ENCODE results near the gene WDR1.

Gene WDR1

DNA sequence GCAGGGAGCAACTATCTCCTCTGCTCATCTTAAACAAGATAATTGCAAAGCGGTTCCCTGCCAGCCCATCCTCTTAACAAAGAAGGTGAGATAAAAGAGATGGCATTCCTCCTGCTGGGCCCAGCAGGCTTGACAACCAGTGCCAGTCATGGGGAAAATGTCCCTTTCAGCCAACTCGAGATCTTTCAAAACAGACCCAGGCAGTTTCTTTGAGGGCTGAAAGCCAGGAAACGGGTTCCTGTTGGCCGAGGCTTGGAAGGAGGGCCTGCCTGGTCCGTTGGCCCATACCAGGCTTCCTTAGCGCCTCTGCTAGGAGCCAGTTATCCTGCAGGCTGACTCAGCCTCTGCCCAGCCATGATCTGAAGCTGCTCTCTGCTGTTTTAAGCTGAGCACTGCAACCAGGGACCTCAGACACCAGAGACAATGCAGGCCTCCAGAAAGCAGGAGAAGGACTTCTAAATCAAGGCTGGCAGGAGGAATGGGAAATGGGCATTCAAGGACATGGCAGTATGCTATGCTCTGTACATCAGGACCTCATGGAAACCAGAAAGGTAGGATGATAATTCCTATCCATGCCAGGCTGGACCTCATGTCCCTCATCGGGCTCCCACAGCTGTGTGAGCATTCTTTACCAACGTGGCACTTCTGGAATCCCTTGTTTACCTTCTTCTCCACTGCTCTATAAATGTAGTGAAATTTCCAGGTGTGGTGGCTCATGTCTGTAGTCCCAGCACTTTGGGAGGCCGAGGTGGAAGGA is 52.9 kb downstream of the WDR1 start:
- Histone ChIP-seq H3K27me3 (replicated peaks; ENCODE audit: control insufficient read depth, insufficient read depth, low read length) (no peaks in the 10 kb centered on the region), H3K4me3 (replicated peaks; ENCODE audit: low read depth, low read length) (no peak overlapping the region), H3K36me3 (ENCODE audit: control insufficient read depth, insufficient read depth, low read length) (peaks cover 5% of the 10 kb centered on the region; the same call in 1 of the 2 replicates)
- DNase-seq (ENCODE audit: extremely low read depth, insufficient read length), result no peak
- TF ChIP-seq, protein P1, sequence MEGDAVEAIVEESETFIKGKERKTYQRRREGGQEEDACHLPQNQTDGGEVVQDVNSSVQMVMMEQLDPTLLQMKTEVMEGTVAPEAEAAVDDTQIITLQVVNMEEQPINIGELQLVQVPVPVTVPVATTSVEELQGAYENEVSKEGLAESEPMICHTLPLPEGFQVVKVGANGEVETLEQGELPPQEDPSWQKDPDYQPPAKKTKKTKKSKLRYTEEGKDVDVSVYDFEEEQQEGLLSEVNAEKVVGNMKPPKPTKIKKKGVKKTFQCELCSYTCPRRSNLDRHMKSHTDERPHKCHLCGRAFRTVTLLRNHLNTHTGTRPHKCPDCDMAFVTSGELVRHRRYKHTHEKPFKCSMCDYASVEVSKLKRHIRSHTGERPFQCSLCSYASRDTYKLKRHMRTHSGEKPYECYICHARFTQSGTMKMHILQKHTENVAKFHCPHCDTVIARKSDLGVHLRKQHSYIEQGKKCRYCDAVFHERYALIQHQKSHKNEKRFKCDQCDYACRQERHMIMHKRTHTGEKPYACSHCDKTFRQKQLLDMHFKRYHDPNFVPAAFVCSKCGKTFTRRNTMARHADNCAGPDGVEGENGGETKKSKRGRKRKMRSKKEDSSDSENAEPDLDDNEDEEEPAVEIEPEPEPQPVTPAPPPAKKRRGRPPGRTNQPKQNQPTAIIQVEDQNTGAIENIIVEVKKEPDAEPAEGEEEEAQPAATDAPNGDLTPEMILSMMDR (IDR thresholded peaks at IDR 0.05; ENCODE audit: insufficient read depth, low read length, poor library complexity, severe bottlenecking), result peak; percentile 16

DNA sequence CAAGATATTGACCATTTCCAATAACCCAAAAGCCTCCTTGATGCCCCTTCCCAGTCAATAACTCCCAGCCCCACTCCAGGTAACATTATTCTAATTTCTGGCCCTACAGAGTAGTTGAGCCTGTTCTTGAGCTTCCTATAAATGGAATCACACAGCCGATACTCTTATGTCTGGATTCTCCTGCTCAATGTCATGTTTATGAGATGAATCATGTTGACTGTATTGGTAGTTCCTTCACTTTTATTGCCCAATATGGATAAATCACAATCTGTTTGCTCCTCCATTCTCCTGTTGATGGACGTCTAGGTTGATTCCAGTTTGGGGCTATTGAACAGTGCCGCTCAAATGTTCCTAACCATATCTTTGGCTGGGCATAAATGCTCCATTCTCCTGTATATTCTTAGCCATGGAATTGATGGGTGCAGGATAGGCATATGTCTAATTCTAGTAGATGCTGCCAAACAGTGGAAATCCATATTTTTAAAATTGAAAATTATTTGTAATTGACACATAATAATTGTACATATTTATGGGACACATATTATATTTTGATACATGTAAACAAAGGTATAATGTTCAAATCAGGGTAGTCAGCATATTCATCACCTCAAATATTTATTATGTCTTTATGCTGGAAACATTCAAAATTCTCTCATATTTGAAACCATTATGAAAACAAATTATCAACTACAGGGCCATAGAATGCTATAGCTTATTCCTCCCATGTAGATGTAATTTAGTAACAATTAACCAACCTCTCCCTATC is 54.8 kb downstream of the WDR1 start:
- TF ChIP-seq, protein P1 (IDR thresholded peaks at IDR 0.05; ENCODE audit: insufficient read depth, low read length, poor library complexity, severe bottlenecking), result no peak
- DNase-seq (ENCODE audit: extremely low read depth, insufficient read length), result no peak
- Histone ChIP-seq H3K4me3 (replicated peaks; ENCODE audit: low read depth, low read length) (no peak overlapping the region), H3K36me3 (ENCODE audit: control insufficient read depth, insufficient read depth, low read length) (no peaks in the 10 kb centered on the region; the same call in 1 of the 2 replicates), H3K27me3 (replicated peaks; ENCODE audit: control insufficient read depth, insufficient read depth, low read length) (no peaks in the 10 kb centered on the region)

DNA sequence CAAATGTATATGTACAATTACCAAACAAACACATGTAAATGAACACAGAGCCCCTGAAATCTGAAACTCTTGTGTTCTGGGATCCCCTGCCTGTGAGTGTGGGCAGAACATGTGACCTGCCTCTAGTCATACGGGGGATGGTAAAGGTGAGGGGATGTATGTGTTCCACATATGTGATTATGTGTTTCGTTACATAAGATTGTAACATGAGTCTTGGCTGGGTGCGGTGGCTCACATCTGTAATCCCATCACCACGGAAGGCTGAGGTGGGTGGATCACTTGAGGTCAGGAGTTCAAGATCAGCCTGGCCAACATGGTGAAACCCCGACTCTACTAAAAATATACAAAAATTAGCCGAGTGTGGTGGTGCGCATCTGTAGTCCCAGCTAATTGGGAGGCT is 58.2 kb downstream of the WDR1 start:
- TF ChIP-seq, protein P1 (IDR thresholded peaks at IDR 0.05; ENCODE audit: insufficient read depth, low read length, poor library complexity, severe bottlenecking), result no peak
- Histone ChIP-seq H3K4me3 (replicated peaks; ENCODE audit: low read depth, low read length) (no peak overlapping the region), H3K27me3 (replicated peaks; ENCODE audit: control insufficient read depth, insufficient read depth, low read length) (no peaks in the 10 kb centered on the region), H3K36me3 (ENCODE audit: control insufficient read depth, insufficient read depth, low read length) (no peaks in the 10 kb centered on the region)
- no peak for DNase-seq (ENCODE audit: extremely low read depth, insufficient read length)

DNA sequence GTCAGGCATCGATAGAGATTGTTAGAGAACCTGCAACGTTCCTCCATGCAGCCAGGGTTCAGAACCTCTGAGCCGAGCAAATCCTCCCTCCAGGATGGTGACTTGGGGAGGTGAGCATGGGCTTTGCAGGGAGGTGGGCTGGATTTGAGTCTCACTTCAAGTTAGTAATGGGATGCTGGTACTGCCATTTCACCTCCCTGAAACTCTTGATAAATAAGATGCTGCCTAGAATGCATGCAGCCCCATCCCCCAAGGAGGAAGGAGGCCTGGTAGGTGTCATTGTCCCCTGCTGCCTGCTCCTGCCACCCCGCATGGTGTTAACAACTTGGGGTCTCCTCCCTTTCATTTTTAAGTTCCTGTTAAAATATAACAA is 59.6 kb downstream of the WDR1 start:
- Histone ChIP-seq H3K36me3 (ENCODE audit: control insufficient read depth, insufficient read depth, low read length) (no peaks in the 10 kb centered on the region), H3K27me3 (replicated peaks; ENCODE audit: control insufficient read depth, insufficient read depth, low read length) (no peaks in the 10 kb centered on the region), H3K4me3 (replicated peaks; ENCODE audit: low read depth, low read length) (no peak overlapping the region)
- TF ChIP-seq, protein P1 (IDR thresholded peaks at IDR 0.05; ENCODE audit: insufficient read depth, low read length, poor library complexity, severe bottlenecking), result no peak
- no peak for DNase-seq (ENCODE audit: extremely low read depth, insufficient read length)

DNA sequence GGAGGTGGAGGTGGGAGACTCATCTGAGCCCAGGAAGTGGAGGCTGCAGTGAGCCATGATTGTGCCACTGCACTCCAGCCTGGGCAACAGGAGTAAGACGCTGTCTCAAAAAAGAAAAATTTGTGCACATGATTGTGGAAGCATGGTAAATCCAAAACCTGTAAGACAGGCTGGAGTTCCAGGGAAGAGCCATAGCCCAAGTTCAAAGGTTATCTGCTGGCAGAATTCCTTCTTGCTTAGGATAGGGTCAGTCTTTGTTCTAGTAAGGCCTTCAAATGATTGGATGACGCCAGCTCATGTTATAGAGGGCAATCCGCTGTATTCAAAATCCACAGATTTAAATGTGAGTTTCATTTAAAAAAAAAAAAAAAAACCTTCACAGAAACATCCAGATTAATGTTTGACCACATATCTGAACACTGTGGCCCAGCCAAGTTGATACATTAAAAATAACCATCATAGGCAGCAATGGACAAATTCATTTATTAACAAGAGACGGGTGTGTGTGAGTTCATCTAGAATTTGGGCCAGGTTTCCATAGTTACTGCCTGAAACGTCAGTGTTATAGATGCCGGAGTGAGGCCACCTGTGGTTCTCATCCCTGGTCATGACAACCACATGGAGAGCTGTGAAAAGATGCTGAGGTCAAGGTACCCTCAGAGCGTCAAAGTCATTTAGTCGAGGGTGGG is 60.1 kb downstream of the WDR1 start:
- no peak for DNase-seq (ENCODE audit: extremely low read depth, insufficient read length)
- Histone ChIP-seq H3K36me3 (ENCODE audit: control insufficient read depth, insufficient read depth, low read length) (no peaks in the 10 kb centered on the region), H3K4me3 (replicated peaks; ENCODE audit: low read depth, low read length) (no peak overlapping the region), H3K27me3 (replicated peaks; ENCODE audit: control insufficient read depth, insufficient read depth, low read length) (no peaks in the 10 kb centered on the region)
- TF ChIP-seq, protein P1 (IDR thresholded peaks at IDR 0.05; ENCODE audit: insufficient read depth, low read length, poor library complexity, severe bottlenecking), result no peak

Measured in GM06990 (cell line).